ENCODE measurements around the gene SORCS2.

SORCS2 gene

GRCh38 chr4:7637971-7638370 is 445.6 kb downstream of the SORCS2 start:
- H3K4me3 ChIP-seq (replicated peaks; ENCODE audit: low read depth, low read length), result no peak overlapping the region
- H3K36me3 ChIP-seq (ENCODE audit: control insufficient read depth, insufficient read depth, low read length), result no peaks in the 10 kb centered on the region
- DNase-seq (ENCODE audit: extremely low read depth, insufficient read length), result no peak
- peaks cover 1% of the 10 kb centered on the region; the same call in 1 of the 2 replicates for H3K27me3 ChIP-seq (replicated peaks; ENCODE audit: control insufficient read depth, insufficient read depth, low read length)
- TF ChIP-seq, protein P1, sequence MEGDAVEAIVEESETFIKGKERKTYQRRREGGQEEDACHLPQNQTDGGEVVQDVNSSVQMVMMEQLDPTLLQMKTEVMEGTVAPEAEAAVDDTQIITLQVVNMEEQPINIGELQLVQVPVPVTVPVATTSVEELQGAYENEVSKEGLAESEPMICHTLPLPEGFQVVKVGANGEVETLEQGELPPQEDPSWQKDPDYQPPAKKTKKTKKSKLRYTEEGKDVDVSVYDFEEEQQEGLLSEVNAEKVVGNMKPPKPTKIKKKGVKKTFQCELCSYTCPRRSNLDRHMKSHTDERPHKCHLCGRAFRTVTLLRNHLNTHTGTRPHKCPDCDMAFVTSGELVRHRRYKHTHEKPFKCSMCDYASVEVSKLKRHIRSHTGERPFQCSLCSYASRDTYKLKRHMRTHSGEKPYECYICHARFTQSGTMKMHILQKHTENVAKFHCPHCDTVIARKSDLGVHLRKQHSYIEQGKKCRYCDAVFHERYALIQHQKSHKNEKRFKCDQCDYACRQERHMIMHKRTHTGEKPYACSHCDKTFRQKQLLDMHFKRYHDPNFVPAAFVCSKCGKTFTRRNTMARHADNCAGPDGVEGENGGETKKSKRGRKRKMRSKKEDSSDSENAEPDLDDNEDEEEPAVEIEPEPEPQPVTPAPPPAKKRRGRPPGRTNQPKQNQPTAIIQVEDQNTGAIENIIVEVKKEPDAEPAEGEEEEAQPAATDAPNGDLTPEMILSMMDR (IDR thresholded peaks at IDR 0.05; ENCODE audit: insufficient read depth, low read length, poor library complexity, severe bottlenecking), result no peak

GRCh38 chr4:7638489-7638888 is 446.2 kb downstream of the SORCS2 start:
- Histone ChIP-seq H3K36me3 (ENCODE audit: control insufficient read depth, insufficient read depth, low read length) (no peaks in the 10 kb centered on the region), H3K4me3 (replicated peaks; ENCODE audit: low read depth, low read length) (no peak overlapping the region), H3K27me3 (replicated peaks; ENCODE audit: control insufficient read depth, insufficient read depth, low read length) (no peaks in the 10 kb centered on the region)
- DNase-seq (ENCODE audit: extremely low read depth, insufficient read length), result no peak
- TF ChIP-seq, protein P1 (IDR thresholded peaks at IDR 0.05; ENCODE audit: insufficient read depth, low read length, poor library complexity, severe bottlenecking), result no peak

GRCh38 chr4:7638984-7639789 is 446.8 kb downstream of the SORCS2 start:
- no peaks in the 10 kb centered on the region for H3K36me3 ChIP-seq (ENCODE audit: control insufficient read depth, insufficient read depth, low read length)
- no peaks in the 10 kb centered on the region for H3K27me3 ChIP-seq (replicated peaks; ENCODE audit: control insufficient read depth, insufficient read depth, low read length)
- no peak for DNase-seq (ENCODE audit: extremely low read depth, insufficient read length)
- TF ChIP-seq, protein P1 (IDR thresholded peaks at IDR 0.05; ENCODE audit: insufficient read depth, low read length, poor library complexity, severe bottlenecking), result no peak
- H3K4me3 ChIP-seq (replicated peaks; ENCODE audit: low read depth, low read length), result no peak overlapping the region

DNA sequence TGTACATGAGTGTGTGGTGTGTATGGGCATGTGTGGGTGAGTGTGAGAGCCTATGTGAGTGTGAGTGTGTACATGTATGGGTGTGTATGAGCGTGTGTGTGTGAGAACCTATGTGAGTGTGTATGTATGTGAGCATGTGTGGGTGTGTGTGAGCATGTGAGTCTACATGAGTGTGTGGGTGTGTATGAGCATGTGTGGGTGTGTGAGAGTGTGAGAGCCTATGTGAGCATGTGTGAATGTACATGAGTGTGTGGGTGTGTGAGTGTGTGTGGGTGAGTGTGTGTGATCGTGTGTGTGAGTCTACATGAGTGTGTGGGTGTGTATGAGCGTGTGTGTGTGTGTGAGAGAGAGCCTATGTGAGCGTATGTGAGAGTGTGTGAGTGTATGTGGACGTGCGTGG is 447.8 kb downstream of the SORCS2 start:
- Histone ChIP-seq H3K36me3 (ENCODE audit: control insufficient read depth, insufficient read depth, low read length) (no peaks in the 10 kb centered on the region), H3K4me3 (replicated peaks; ENCODE audit: low read depth, low read length) (no peak overlapping the region), H3K27me3 (replicated peaks; ENCODE audit: control insufficient read depth, insufficient read depth, low read length) (no peaks in the 10 kb centered on the region)
- TF ChIP-seq, protein P1 (IDR thresholded peaks at IDR 0.05; ENCODE audit: insufficient read depth, low read length, poor library complexity, severe bottlenecking), result no peak
- DNase-seq (ENCODE audit: extremely low read depth, insufficient read length), result no peak

DNA sequence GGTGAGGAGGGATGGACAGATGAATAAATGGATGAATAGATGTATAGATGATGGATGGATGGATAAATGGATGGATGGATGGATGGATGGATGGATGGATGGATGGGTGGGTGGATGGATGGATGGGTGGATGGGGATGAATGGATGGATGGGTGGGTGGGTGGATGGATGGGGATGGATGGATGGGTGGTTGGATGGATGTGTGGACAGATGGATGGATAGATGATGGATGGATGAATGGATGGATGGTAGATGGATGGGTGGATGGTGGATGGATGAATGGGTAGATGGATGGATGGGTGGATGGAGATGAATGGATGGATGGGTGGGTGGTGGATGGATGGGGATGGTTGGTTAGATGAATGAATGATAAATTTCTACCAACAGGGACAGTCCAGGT is 449.4 kb downstream of the SORCS2 start:
- no peaks in the 10 kb centered on the region for H3K27me3 ChIP-seq (replicated peaks; ENCODE audit: control insufficient read depth, insufficient read depth, low read length)
- no peaks in the 10 kb centered on the region for H3K36me3 ChIP-seq (ENCODE audit: control insufficient read depth, insufficient read depth, low read length)
- no peak overlapping the region for H3K4me3 ChIP-seq (replicated peaks; ENCODE audit: low read depth, low read length)
- TF ChIP-seq, protein P1 (IDR thresholded peaks at IDR 0.05; ENCODE audit: insufficient read depth, low read length, poor library complexity, severe bottlenecking), result no peak
- DNase-seq (ENCODE audit: extremely low read depth, insufficient read length), result no peak

Measured in GM06990 (cell line).